GM12801 (cell line): ENCODE results near the gene FLRT2.

Experiments
- CTCF ChIP-seq: IDR thresholded peaks from one replicate; pipeline ENCODE4 v1.5.1; 2011; ENCODE audit warnings: control low read depth; ENCODE audit not compliant: insufficient read length; ENCODE audit errors: extremely low read depth

The FLRT2 gene

GRCh38 chr14:85535991-85536832 is 6.3 kb downstream of the FLRT2 start:
- no peak for TF ChIP-seq CTCF

- no peak for TF ChIP-seq CTCF
Observed at GRCh38 chr14:85536833-85537190, 6.9 kb downstream of the FLRT2 start.

- no peak for TF ChIP-seq CTCF
Observed at GRCh38 chr14:85537526-85537925, 7.6 kb downstream of the FLRT2 start.

GRCh38 chr14:85538636-85539035 is 8.7 kb downstream of the FLRT2 start:
- TF ChIP-seq CTCF: no peak

GRCh38 chr14:85539510-85539909 is 9.6 kb downstream of the FLRT2 start:
- no peak for TF ChIP-seq CTCF

- no peak for TF ChIP-seq CTCF
Observed at GRCh38 chr14:85542623-85543022, 12.7 kb downstream of the FLRT2 start.

GRCh38 chr14:85545738-85546137 is 15.8 kb downstream of the FLRT2 start:
- no peak for TF ChIP-seq CTCF
